ENCODE data around the gene PCMT1. TPM values are rescaled to one million over a fixed set of nuclear protein-coding genes. Genes with fewer than 3 reads are reported as not detected.

PCMT1 gene
- total and polyA plus RNA-seq, 9 of the 15 experiments (the other 6 are each of a cell fraction or from before 2014, with no cell fraction given) = 217 to 541 (median 327) TPM

- Histone ChIP-seq H3K9me3 (replicated peaks; ENCODE audit: control insufficient read depth, insufficient read depth, low read depth, low read length) (no peaks in the 10 kb centered on the region), H2AFZ (ENCODE audit: low read depth, low read length) (no peak overlapping the region), H3K27me3 (ENCODE audit: control insufficient read depth in 2 of 2, insufficient read depth in 2 of 2, low read length in 2 of 2) (no peaks in the 10 kb centered on the region), H3K4me2 (ENCODE audit: insufficient read depth, low read length) (no peak overlapping the region), H3K79me2 (ENCODE audit: control insufficient read depth, insufficient read depth, low read length) (peaks cover 9% of the 10 kb centered on the region; the same call in 1 of the 3 replicates), H3K9me1 (ENCODE audit: control insufficient read depth, insufficient read depth, low read length) (no peaks in the 10 kb centered on the region), H3K27ac (ENCODE audit: extremely low read depth, low read depth, low read length) (no peak overlapping the region), H4K20me1 (replicated peaks; ENCODE audit: control insufficient read depth, insufficient read depth, low read length) (no peaks in the 10 kb centered on the region), H3K4me3 (no peak overlapping the region), H3K36me3 (ENCODE audit: control insufficient read depth, insufficient read depth, low read length) (peaks cover 60% of the 10 kb centered on the region), H3K9ac (ENCODE audit: insufficient read depth in 1 of 2, low read depth in 2 of 2, low read length in 2 of 2) (no peak overlapping the region), H3K4me1 (replicated peaks in 1 of 2; ENCODE audit: control insufficient read depth in 2 of 2, insufficient read depth in 2 of 2, low read length in 2 of 2) (peaks cover 10 to 25% of the 10 kb centered on the region in 2 experiments)
- ChIA-PET CTCF (ENCODE audit: low intra/inter-chr PET ratio) (interaction anchor here (0.6 to 1.2 kb wide), 8 partner anchors 26 to 202 kb away, joined by 3 to 7 read pairs (median 4); no protein-coding TSS in a partner anchor), POLR2A (interaction anchor here (1.2 kb wide), 1 partner anchor 187 kb away, joined by 6 read pairs; no protein-coding TSS in a partner anchor)
- ATAC-seq (peak; percentile 86), DNase-seq (ENCODE audit: extremely low read depth in 1 of 4, low spot score in 3 of 4) (peak; percentile 74 to 89 (median 76)), FAIRE-seq (peak; percentile 93)
- no TSS peak for BruUV-seq (replicated peaks)
- in situ Hi-C loops (cut with MboI) = loop anchor here (5.0 to 10.0 kb wide), 2 partner anchors 98 to 201 kb away; partner anchors contain the start of gene RAET1G
- WGBS (ENCODE audit: insufficient coverage, low coverage, missing lambda C conversion rate) = 39% methylated on average over 10 of the region's 10 CpGs
- intact Hi-C loops (cut with micrococcal nuclease) = loop anchor here (2.0 to 5.0 kb wide), 2 partner anchors 99 to 203 kb away; no protein-coding TSS in a partner anchor
- TF ChIP-seq TRIM25 (IDR thresholded peaks at IDR 0.05; ENCODE audit: borderline replicate concordance) (no peak), SMAD4 (CRISPR knock-in tag; conservative IDR thresholded peaks at IDR 0.05) (0 out of 2 replicates have a peak, but pooled peaks have one; percentile 29), ZNF217 (CRISPR knock-in tag; IDR thresholded peaks at IDR 0.05) (no peak), PHF20 (IDR thresholded peaks at IDR 0.05; ENCODE audit: partially characterized antibody) (no peak), SMC3 (conservative IDR thresholded peaks at IDR 0.05; ENCODE audit: insufficient read depth, low read depth, low read length) (peak; percentile 71), XRCC5 (IDR thresholded peaks at IDR 0.05; ENCODE audit: low read depth, low read length) (peak; percentile 73; the same call in 1 of the 2 replicates), POLR2AphosphoS5 (IDR thresholded peaks at IDR 0.05; ENCODE audit: control insufficient read depth, insufficient read depth, low read depth, low read length) (0 out of 2 replicates have a peak, but pooled peaks have one; percentile 21), ATF7 (IDR thresholded peaks at IDR 0.05) (peak; percentile 51; the same call in 1 of the 2 replicates), SOX6 (IDR thresholded peaks at IDR 0.05) (peak; percentile 62), SMARCA5 (IDR thresholded peaks at IDR 0.05) (peak; percentile 58; the same call in 1 of the 2 replicates), CBX1 (IDR thresholded peaks at IDR 0.05; ENCODE audit: low read depth) (no peak), CTCFL (IDR thresholded peaks at IDR 0.05; ENCODE audit: borderline replicate concordance, insufficient read depth, low read depth, low read length, poor library complexity, severe bottlenecking) (peak; percentile 71), FOXK1 (CRISPR knock-in tag; IDR thresholded peaks at IDR 0.05; ENCODE audit: borderline replicate concordance) (peak; percentile 62; the same call in 1 of the 2 replicates), ZBTB12 (CRISPR knock-in tag; IDR thresholded peaks at IDR 0.05) (no peak), CSDE1 (IDR thresholded peaks at IDR 0.05) (no peak), MAZ (CRISPR knock-in tag; conservative IDR thresholded peaks at IDR 0.05 in 1 of 2, IDR thresholded peaks at IDR 0.05 in 1 of 2) (peak in 1 of 2 experiments; percentile 56; a peak in 1 of 4 replicates), NFE2 (IDR thresholded peaks at IDR 0.05; ENCODE audit: low read depth) (peak; percentile 22; the same call in 1 of the 2 replicates)
These were observed 25.6 kb upstream of the PCMT1 start for GRCh38 chr6:149723771-149724417.
